KBM-7 (cell line): Measurements from ENCODE around the gene CNIH3.

Source experiments
- DNase-seq: peaks from one replicate; pipeline ENCODE4 v3.0.0-alpha.2; 2015
- in situ Hi-C: fragments of 300-500 bp; cut with MboI; formaldehyde crosslinking; loops from 2 replicates; pipeline ENCODE4 v1.14.3; 2020; ENCODE audit warnings: low sequenced_read_pairs, low pct_unique_long_range_greater_than_20kb, mixed read lengths

CNIH3 gene

GRCh38 chr1:224753491-224753890 is 137.4 kb downstream of the CNIH3 start:
- no peak for DNase-seq
- in situ Hi-C loops: no loop called here

GRCh38 chr1:224755586-224755985 is 139.5 kb downstream of the CNIH3 start:
- DNase-seq: no peak

GRCh38 chr1:224757508-224757907 is 141.4 kb downstream of the CNIH3 start:
- DNase-seq: no peak
- in situ Hi-C loops: no loop called here

More at GRCh38 chr1:224755586-224755985, 139.5 kb downstream of the CNIH3 start:
- in situ Hi-C loops: no loop called here

- in situ Hi-C loops: no loop called here
- DNase-seq: no peak
These were observed 143.0 kb downstream of the CNIH3 start for GRCh38 chr1:224759135-224759534.

- in situ Hi-C loops: no loop called here
- no peak for DNase-seq
These were observed 143.6 kb downstream of the CNIH3 start for GRCh38 chr1:224759681-224760091.

- in situ Hi-C loops: no loop called here
- no peak for DNase-seq
These were observed 144.0 kb downstream of the CNIH3 start for GRCh38 chr1:224760163-224760562.

- no peak for DNase-seq
- in situ Hi-C loops: no loop called here
These were observed 145.1 kb downstream of the CNIH3 start for GRCh38 chr1:224761245-224761644.

GRCh38 chr1:224762046-224762445 is 145.9 kb downstream of the CNIH3 start:
- no peak for DNase-seq
- in situ Hi-C loops: no loop called here

- no peak for DNase-seq
- in situ Hi-C loops: no loop called here
These were observed 146.6 kb downstream of the CNIH3 start for GRCh38 chr1:224762701-224763100.

GRCh38 chr1:224763126-224763775 is 147.1 kb downstream of the CNIH3 start:
- in situ Hi-C loops: no loop called here
- no peak for DNase-seq

- in situ Hi-C loops: no loop called here
- DNase-seq: no peak
These were observed 150.1 kb downstream of the CNIH3 start for GRCh38 chr1:224766266-224766665.

GRCh38 chr1:224767031-224767430 is 150.9 kb downstream of the CNIH3 start:
- no peak for DNase-seq
- in situ Hi-C loops: no loop called here

- in situ Hi-C loops: no loop called here
- no peak for DNase-seq
These were observed 151.6 kb downstream of the CNIH3 start for GRCh38 chr1:224767676-224768075.

- no peak for DNase-seq
- in situ Hi-C loops: no loop called here
These were observed 152.9 kb downstream of the CNIH3 start for GRCh38 chr1:224768971-224769370.

- in situ Hi-C loops: no loop called here
- no peak for DNase-seq
These were observed 153.6 kb downstream of the CNIH3 start for GRCh38 chr1:224769452-224770335.

- DNase-seq: no peak
- in situ Hi-C loops: no loop called here
These were observed 154.2 kb downstream of the CNIH3 start for GRCh38 chr1:224770336-224770693.

- in situ Hi-C loops: no loop called here
- no peak for DNase-seq
These were observed 157.5 kb downstream of the CNIH3 start for GRCh38 chr1:224773646-224774045.

GRCh38 chr1:224774378-224774777 is 158.3 kb downstream of the CNIH3 start:
- DNase-seq: no peak

GRCh38 chr1:224777180-224777579 is 161.1 kb downstream of the CNIH3 start:
- no peak for DNase-seq
- in situ Hi-C loops: no loop called here

More at GRCh38 chr1:224774378-224774777, 158.3 kb downstream of the CNIH3 start:
- in situ Hi-C loops: no loop called here

- no peak for DNase-seq
- in situ Hi-C loops: no loop called here
These were observed 163.4 kb downstream of the CNIH3 start for GRCh38 chr1:224779536-224779935.

GRCh38 chr1:224780736-224781135 is 164.6 kb downstream of the CNIH3 start:
- in situ Hi-C loops: no loop called here
- DNase-seq: no peak
